Measurements from ENCODE around the gene SH3TC2.

The SH3TC2 gene

DNA sequence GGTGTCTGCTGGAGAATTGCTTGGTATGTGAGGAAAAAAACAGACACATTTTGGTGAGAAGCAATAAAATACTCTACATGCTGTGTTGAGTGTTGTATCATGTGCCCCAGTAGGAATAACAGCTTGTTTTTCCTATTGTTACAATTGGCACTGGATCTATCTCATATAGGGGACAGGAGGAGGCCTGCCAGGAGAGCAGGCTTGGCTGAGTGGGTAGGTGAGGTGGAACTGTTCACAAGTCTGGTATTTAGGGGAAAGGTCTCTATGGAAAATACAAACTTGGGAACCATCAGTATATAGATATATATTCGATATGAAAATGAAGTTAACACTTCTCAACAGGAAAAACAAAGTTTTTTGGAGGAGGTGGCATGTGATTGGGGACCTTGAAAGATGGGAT is 9.5 kb upstream of the SH3TC2 start:
- Mint-ChIP-seq H3K36me3 (no peaks in the 10 kb centered on the region), H3K27me3 (peaks cover 18% of the 10 kb centered on the region), H3K9me3 (ENCODE audit: low read depth) (no peaks in the 10 kb centered on the region), H3K4me3 (no peak overlapping the region), H3K4me1 (ENCODE audit: low read depth) (no peaks in the 10 kb centered on the region), H3K27ac (no peak overlapping the region)

DNA sequence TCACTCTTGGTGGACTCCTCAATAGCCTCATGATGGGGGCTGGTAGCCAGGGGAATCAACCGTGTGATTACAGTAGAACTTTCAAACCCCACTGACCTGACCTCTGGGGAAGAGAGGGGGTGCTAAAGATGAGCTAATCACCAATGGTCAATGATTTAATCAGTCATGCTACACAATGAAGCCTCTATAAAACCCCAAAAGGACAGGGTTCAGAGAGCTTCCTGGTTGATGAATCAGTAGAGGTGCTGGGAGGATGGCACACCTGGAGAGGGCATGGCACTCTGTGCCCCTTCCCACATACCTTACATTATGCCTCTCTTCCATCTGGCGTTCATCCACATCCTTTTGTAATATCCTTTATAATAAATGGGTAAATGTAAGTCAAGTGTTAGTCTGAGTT is 8.9 kb upstream of the SH3TC2 start:
- peaks cover 15% of the 10 kb centered on the region for H3K27me3 Mint-ChIP-seq
- H3K9me3 Mint-ChIP-seq (ENCODE audit: low read depth) = no peaks in the 10 kb centered on the region
- no peak overlapping the region for H3K27ac Mint-ChIP-seq
- H3K36me3 Mint-ChIP-seq = no peaks in the 10 kb centered on the region
- no peaks in the 10 kb centered on the region for H3K4me1 Mint-ChIP-seq (ENCODE audit: low read depth)
- H3K4me3 Mint-ChIP-seq = no peak overlapping the region

DNA sequence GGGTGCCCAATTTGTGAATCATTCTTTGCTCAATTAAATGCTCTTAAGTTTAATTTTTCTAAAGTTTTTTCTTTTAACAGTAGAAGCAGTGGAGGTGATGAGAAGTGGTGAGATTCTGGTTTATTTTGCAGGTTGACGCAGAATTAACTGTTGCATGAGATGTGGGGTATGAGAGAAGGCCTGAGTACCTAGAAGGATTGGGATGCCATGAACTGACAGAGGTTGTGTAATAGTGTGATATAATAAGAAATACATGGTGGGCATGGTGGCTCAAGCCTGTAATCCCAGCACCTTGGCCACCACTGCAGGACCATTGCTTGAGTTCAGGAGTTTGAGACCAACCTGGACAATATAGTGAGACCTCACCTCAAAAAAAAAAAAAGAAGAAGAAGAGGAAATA is 8.4 kb upstream of the SH3TC2 start:
- Mint-ChIP-seq H3K27me3 (peaks cover 15% of the 10 kb centered on the region), H3K4me3 (no peak overlapping the region), H3K36me3 (no peaks in the 10 kb centered on the region), H3K9me3 (ENCODE audit: low read depth) (no peaks in the 10 kb centered on the region), H3K27ac (no peak overlapping the region), H3K4me1 (ENCODE audit: low read depth) (no peaks in the 10 kb centered on the region)

DNA sequence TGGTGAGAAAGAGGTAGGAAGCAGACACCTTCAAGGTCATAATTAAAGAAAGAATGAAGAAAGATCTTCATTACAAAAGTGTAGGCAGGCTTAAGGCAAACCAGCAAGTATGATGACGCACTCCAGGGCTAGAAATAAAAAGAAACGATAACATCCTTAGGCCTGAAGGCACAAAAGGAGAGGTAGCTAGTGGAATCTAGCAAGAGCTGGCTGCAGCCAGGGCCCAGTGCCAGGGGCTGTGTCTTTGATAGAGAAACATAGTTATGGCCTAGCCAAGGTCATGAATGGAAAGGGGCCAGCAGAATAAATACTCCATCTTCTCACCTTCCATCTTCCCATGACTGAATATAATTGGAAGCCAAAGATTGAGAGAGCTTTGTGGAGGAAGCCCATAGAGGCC is 6.8 kb upstream of the SH3TC2 start:
- Mint-ChIP-seq H3K27ac (no peak overlapping the region), H3K4me1 (ENCODE audit: low read depth) (no peaks in the 10 kb centered on the region), H3K4me3 (no peak overlapping the region), H3K27me3 (peaks cover 10% of the 10 kb centered on the region), H3K36me3 (no peaks in the 10 kb centered on the region), H3K9me3 (ENCODE audit: low read depth) (no peaks in the 10 kb centered on the region)

DNA sequence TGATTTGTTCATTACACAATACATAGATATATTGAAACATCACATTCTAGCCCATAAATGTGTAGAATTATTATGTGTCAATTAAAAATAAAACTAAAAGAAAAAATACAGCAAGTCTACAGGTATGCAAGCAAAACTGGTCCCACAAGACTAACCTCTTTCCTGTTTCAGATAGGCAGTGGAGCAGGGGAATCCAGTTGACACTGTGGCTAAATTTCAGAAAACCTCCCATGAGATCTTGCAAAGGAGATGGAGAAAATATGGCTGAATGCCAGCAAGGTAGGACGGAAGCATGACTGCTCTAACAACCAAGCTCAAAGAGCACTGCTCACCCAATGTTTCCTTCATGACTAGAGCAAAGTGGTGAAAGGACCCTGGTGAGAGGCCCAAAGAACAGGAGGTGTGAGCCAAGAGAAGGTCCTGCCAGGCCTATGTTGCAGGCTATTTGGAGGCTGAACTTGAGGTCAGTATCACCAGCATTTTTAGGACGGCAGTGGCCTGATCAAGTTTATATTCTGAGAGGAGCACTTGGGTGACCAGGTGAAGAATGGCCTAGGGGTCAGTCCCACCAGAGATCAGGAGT is 1.1 kb upstream of the SH3TC2 start:
- Mint-ChIP-seq H3K27me3 (no peaks in the 10 kb centered on the region), H3K4me1 (ENCODE audit: low read depth) (no peaks in the 10 kb centered on the region), H3K36me3 (peaks cover 2% of the 10 kb centered on the region), H3K4me3 (no peak overlapping the region), H3K27ac (no peak overlapping the region), H3K9me3 (ENCODE audit: low read depth) (no peaks in the 10 kb centered on the region)

DNA sequence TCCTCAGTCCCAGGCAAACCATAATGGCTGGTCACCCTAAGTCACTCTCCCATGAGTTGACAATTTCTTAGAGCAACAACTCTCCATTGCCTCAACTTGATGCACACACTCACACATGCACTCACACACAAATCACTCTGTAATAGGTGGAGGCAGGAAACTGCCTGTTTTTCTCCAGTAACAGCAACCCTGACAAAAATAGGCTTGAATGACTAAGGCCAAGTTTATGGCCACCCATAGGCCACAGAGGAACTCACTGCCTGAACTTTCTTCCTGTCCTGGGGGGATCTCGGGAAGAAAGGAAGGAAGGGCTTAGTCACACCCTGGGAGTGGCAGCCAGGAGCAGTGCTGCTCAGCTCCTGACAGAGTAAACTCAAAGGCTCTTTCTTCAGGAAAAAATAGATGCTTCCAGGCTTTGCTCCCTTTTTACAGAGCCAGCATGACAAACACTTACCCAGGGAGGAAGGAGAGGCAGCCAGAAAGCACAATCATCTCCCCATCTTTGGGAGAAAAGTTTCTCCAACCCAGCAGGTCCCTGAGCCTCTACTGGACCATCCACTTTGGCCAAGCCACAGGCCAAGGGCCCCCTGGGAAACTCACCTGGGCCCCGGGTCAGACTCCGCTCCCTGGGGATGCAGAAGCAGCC is 368 bp downstream of the SH3TC2 start:
- no peaks in the 10 kb centered on the region for H3K4me1 Mint-ChIP-seq (ENCODE audit: low read depth)
- no peaks in the 10 kb centered on the region for H3K27me3 Mint-ChIP-seq
- H3K36me3 Mint-ChIP-seq = peaks cover 7% of the 10 kb centered on the region
- no peak overlapping the region for H3K27ac Mint-ChIP-seq
- peaks cover 4% of the 10 kb centered on the region for H3K9me3 Mint-ChIP-seq (ENCODE audit: low read depth)
- no peak overlapping the region for H3K4me3 Mint-ChIP-seq

DNA sequence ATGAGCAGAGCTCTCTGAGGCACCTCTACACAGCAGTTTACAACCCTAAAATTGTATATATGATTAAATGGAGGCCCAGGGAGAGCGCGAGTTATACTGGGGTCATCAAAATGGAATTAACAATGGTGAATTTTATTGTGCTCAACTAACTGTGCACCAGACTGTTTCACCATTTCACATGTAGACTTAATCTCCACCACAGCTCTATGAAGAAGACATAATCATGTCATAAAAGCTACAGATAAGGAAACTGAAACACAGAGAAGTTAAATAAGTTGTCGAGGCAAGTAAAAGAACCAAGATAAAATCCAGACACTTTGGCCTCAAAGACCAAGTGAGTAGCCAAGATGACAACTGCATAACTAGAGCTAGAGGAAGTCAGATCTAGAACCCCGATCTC is 1.5 kb downstream of the SH3TC2 start:
- Mint-ChIP-seq H3K27ac (no peak overlapping the region), H3K4me3 (no peak overlapping the region), H3K36me3 (peaks cover 7% of the 10 kb centered on the region), H3K9me3 (ENCODE audit: low read depth) (peaks cover 4% of the 10 kb centered on the region), H3K4me1 (ENCODE audit: low read depth) (no peaks in the 10 kb centered on the region), H3K27me3 (peaks cover 3% of the 10 kb centered on the region)

DNA sequence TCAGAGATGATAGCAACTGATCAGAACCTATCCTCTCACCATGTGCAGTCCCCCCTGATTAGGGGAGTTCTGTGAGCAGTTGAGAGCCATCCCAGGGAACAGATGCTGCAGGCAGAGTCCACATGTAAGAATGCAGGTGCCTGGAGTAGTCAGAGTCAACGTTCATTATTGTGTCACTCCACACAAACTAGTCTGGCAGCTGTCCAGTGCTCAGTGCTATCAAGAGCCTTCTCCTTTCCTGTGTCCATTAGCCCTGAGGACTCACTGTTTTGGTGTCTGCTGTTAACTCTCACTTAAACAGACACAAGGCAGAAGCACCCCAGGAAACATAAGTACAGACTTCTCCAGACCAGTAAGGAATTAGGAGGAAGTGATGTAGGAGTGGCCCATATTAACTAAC is 2.5 kb downstream of the SH3TC2 start:
- Mint-ChIP-seq H3K9me3 (ENCODE audit: low read depth) (peaks cover 4% of the 10 kb centered on the region), H3K4me3 (no peak overlapping the region), H3K27me3 (peaks cover 5% of the 10 kb centered on the region), H3K36me3 (peaks cover 7% of the 10 kb centered on the region), H3K4me1 (ENCODE audit: low read depth) (no peaks in the 10 kb centered on the region), H3K27ac (no peak overlapping the region)

DNA sequence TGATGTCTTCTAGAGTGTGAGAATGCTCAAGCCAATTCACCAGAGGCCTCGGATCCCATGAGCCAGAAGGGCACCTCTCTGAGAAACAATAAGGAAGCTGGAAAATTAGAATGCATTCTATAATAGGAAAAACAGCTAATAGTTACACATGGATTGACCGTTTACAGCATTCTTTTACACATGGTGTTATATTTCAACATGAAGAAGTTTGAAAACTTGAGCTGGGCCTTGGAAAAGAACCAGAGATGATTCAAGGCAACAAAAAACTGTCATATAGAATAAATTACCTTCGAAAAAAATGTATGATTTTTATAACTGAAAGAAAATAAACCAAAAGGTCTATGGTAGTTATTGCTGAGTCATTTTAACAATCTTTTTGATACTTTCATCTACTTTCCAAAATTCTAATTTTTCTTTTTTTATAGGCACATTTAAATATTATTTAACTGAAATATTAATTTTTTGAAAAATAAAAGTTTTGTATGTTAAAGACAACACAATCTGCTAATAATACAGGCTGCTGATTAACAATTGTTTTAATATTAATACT is 6.2 kb downstream of the SH3TC2 start:
- H3K9me3 Mint-ChIP-seq (ENCODE audit: low read depth) = peaks cover 4% of the 10 kb centered on the region
- H3K27ac Mint-ChIP-seq = no peak overlapping the region
- H3K4me1 Mint-ChIP-seq (ENCODE audit: low read depth) = no peaks in the 10 kb centered on the region
- H3K4me3 Mint-ChIP-seq = no peak overlapping the region
- H3K36me3 Mint-ChIP-seq = peaks cover 5% of the 10 kb centered on the region
- peaks cover 5% of the 10 kb centered on the region for H3K27me3 Mint-ChIP-seq

DNA sequence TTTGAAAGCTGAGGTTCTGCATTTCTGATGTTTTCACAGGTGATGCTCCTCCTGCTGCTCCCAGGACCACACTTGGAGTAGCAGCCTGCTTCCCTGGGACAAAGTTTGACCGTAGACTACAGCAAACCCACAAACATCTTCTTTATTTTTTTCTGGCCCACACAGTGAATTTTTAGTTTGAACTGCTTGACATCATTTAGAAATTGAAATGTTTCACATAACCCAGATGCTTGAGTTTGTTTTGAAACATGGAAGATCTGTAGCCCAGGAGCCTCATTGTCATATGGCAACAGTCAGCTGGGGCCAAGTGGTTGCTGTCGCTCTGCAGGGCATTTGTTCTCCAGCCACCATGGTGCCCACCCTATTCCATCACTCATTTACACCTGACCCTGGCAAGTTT is 8.4 kb downstream of the SH3TC2 start:
- Mint-ChIP-seq H3K27me3 (peaks cover 5% of the 10 kb centered on the region), H3K36me3 (peaks cover 5% of the 10 kb centered on the region), H3K4me3 (no peak overlapping the region), H3K9me3 (ENCODE audit: low read depth) (peaks cover 4% of the 10 kb centered on the region), H3K27ac (no peak overlapping the region), H3K4me1 (ENCODE audit: low read depth) (no peaks in the 10 kb centered on the region)

DNA sequence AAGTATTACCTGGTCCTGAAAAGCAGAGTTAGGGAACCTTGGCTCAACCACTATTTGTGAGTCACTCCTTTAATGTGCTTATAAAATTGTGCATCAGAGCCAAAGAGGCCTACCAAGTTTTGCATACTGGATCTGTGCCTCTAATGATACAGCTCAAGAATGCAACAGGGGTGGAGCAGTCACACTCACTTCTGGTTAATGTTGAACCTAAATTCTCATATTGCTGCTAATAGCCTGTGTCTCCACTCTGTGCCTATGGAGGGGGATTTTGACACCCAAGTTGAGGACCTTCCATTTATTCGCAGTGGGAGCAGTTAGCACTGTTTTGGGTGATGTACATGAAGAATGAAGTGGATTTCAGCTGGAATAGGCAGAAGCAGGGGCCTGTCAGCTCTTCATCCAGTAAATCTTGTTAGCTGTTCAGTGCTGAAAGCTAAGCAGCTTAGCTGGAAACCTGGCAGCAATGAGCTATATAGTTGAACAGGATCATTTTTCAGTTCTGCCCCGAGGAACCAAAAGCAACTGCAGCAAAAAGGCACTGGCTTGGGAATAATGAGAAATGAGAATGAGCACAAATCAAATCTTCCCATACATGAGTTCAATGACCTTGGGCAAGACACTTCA is 9.7 kb downstream of the SH3TC2 start:
- Mint-ChIP-seq H3K9me3 (ENCODE audit: low read depth) (no peaks in the 10 kb centered on the region), H3K4me3 (no peak overlapping the region), H3K27ac (no peak overlapping the region), H3K36me3 (peaks cover under 1% of the 10 kb centered on the region), H3K27me3 (peaks cover 5% of the 10 kb centered on the region), H3K4me1 (ENCODE audit: low read depth) (no peaks in the 10 kb centered on the region)

DNA sequence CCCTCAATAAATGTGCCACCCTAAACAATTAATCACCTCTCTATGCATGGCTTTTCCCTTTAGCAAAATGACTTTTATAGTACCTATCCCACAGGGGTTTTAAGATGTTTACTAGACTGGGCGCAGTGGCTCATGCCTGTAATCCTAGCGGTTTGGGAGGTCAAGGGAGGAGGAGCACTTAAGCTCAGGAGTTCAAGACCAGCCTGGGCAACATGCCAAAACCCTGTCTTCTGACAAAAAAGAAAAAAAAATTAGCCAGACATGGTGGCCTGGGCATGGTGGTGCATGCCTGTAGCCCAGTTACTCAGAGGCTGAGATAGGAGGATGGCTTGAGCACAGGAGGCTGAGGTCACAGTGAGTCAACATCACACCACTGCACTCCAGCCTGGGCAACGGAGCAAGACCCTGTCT is 13.5 kb downstream of the SH3TC2 start:
- H3K4me1 Mint-ChIP-seq (ENCODE audit: low read depth) = no peaks in the 10 kb centered on the region
- no peaks in the 10 kb centered on the region for H3K36me3 Mint-ChIP-seq
- H3K27ac Mint-ChIP-seq = no peak overlapping the region
- H3K9me3 Mint-ChIP-seq (ENCODE audit: low read depth) = no peaks in the 10 kb centered on the region
- H3K27me3 Mint-ChIP-seq = no peaks in the 10 kb centered on the region
- no peak overlapping the region for H3K4me3 Mint-ChIP-seq

DNA sequence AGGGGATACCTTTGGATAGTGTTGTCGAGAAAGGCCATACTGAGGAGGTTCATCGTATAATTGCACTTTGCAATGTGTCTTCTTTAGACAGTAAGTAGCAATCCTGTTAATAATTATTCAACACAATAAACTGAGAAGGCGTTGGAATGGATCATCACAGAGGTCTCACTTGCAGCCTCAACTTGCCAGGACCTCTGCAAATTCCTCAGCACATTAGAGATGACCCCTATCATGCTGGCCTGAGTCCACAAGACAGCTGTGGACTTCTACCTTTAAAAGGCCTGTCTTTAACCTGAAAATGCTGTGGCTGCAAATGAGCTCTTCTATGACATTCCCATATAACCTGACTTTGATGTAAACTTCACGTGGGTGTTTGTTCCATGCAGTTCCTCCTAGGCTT is 14.1 kb downstream of the SH3TC2 start:
- H3K4me1 Mint-ChIP-seq (ENCODE audit: low read depth) = no peaks in the 10 kb centered on the region
- H3K4me3 Mint-ChIP-seq = no peak overlapping the region
- H3K27ac Mint-ChIP-seq = no peak overlapping the region
- H3K36me3 Mint-ChIP-seq = no peaks in the 10 kb centered on the region
- no peaks in the 10 kb centered on the region for H3K27me3 Mint-ChIP-seq
- no peaks in the 10 kb centered on the region for H3K9me3 Mint-ChIP-seq (ENCODE audit: low read depth)

DNA sequence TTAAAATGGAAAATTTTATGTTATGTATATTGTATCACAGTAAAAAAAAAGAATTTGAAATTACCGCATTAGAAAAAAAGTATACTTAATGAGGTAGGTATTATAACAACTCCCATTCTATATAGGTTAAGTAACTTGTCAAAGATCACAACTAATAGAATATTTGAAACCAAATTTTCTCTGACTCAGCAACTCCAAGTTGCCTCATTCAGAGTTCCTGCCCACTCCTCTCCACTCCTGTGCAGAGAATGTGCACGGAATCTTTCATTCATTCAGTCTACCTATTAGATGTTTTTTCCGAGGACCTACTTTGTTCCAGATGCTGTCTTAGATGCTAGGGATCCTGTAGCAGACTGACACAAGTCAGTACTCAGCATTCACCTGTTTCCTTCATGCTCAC is 15.4 kb downstream of the SH3TC2 start:
- H3K27me3 Mint-ChIP-seq = no peaks in the 10 kb centered on the region
- H3K9me3 Mint-ChIP-seq (ENCODE audit: low read depth) = no peaks in the 10 kb centered on the region
- no peaks in the 10 kb centered on the region for H3K4me1 Mint-ChIP-seq (ENCODE audit: low read depth)
- H3K27ac Mint-ChIP-seq = no peak overlapping the region
- H3K4me3 Mint-ChIP-seq = no peak overlapping the region
- H3K36me3 Mint-ChIP-seq = no peaks in the 10 kb centered on the region

DNA sequence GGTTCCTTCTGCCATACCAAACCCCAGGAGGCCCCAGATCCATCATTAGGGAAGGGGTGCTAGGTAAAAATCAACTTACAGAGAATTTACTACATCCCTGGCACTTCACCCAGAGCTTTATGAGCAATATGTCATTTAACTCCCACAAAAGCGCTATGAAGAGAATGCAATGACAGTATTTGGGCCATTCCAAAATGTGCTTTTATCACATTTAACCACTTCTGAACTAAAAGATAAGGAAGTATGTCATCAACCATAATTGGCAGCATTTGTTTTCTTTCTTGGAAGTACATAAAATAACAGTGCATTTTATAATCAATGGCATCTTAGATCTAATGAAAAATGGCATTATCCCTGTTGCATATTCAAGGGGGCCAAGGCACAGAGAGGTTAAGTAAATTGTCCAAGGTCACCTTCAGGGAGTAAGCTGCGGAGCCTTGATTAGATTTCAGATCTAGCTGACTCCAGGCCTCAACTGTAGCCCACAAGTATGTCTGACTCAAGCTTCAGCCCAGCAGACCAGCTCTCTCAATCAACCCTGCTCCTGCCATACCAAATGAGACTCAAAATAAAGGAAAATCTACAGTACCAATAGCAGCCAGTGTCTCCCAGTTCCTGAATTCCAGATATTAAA is 16.5 kb downstream of the SH3TC2 start:
- no peaks in the 10 kb centered on the region for H3K36me3 Mint-ChIP-seq
- H3K27ac Mint-ChIP-seq = no peak overlapping the region
- no peak overlapping the region for H3K4me3 Mint-ChIP-seq
- H3K9me3 Mint-ChIP-seq (ENCODE audit: low read depth) = no peaks in the 10 kb centered on the region
- H3K27me3 Mint-ChIP-seq = no peaks in the 10 kb centered on the region
- H3K4me1 Mint-ChIP-seq (ENCODE audit: low read depth) = no peaks in the 10 kb centered on the region
